GM12878 (cell line): ENCODE data around the gene MAGI2. TPM values are rescaled to one million over a fixed set of nuclear protein-coding genes. Genes with fewer than 3 reads are reported as not detected.

ENCODE experiments used
- ATAC-seq: fragments of 200-7000 bp; cut with Tn5 transposase; 3 replicates; pipeline ENCODE4 v1.9.1; 2020; ENCODE audit warnings: mild to moderate bottlenecking, moderate library complexity
- BruUV-seq: library from RNA; stranded (reverse); fragments of 400-500 nt; replicated peaks from 2 replicates; lab custom pipeline; 2021; lab: Mats Ljungman, UMichigan
- CTCF ChIA-PET: fragments of 300-600 bp; sonication (Branson Sonifier 250); formaldehyde crosslinking; extraction: SDS; loops from one replicate; lab custom pipeline; 2021; ENCODE audit warnings: inconsistent platforms; lab: Yijun Ruan, JAX
- POLR2A ChIA-PET: fragments of 350-600 bp; formaldehyde crosslinking; extraction: SDS; loops from one replicate; lab custom pipeline; 2021; ENCODE audit warnings: inconsistent platforms; lab: Charles Lee
- RAD21 ChIA-PET: fragments of 300-600 bp; sonication (Branson Sonifier 250); formaldehyde crosslinking; loops from one replicate; lab custom pipeline; 2023; ENCODE audit warnings: antibody characterized with exemption; ENCODE audit not compliant: unreplicated experiment; lab: Charles Lee
- SMC1A ChIA-PET: fragments of 300-600 bp; sonication (Branson Sonifier 250); formaldehyde crosslinking; loops from one replicate; lab custom pipeline; 2023; ENCODE audit not compliant: unreplicated experiment, uncharacterized antibody; lab: Charles Lee
- DNase-seq: peaks from one replicate; pipeline ENCODE4 v3.0.0-alpha.2; 2011; ENCODE audit warnings: low read depth, low spot score
- FAIRE-seq: peaks from 3 replicates; lab custom pipeline; 2011; peaks lifted over from hg19 to GRCh38; lab: Jason Lieb, UNC
- H2AFZ ChIP-seq: 2 replicates; pipeline ENCODE4 v1.6.0; 2011; ENCODE audit warnings: low read depth, low read length, control low read depth; ENCODE audit not compliant: control insufficient read depth
- H3K27ac ChIP-seq: 2 replicates; pipeline ENCODE4 v1.5.1; 2011; ENCODE audit warnings: control low read depth; ENCODE audit not compliant: control insufficient read depth, insufficient read depth
- H3K27me3 ChIP-seq, 2 experiments: replicated peaks in 1 of 2; 2 replicates each; pipeline versions ENCODE4 v1.6.0 to v1.6.1; 2011; ENCODE audit warnings: low read length in 1 of 2; ENCODE audit not compliant: control insufficient read depth in 2 of 2, insufficient read depth in 2 of 2
- H3K36me3 ChIP-seq, 2 experiments: 2 replicates each; pipeline ENCODE4 v1.5.1; 2011; ENCODE audit warnings: low read length in 1 of 2; ENCODE audit not compliant: control insufficient read depth in 2 of 2, insufficient read depth in 2 of 2
- H3K4me1 ChIP-seq: 2 replicates; pipeline ENCODE4 v1.6.1; 2011; ENCODE audit warnings: mild to moderate bottlenecking, low read length, moderate library complexity, mixed read lengths; ENCODE audit not compliant: control insufficient read depth, insufficient read depth
- H3K4me2 ChIP-seq: 2 replicates; pipeline ENCODE4 v1.6.0; 2011; ENCODE audit warnings: control low read depth; ENCODE audit not compliant: control insufficient read depth, insufficient read depth
- H3K4me3 ChIP-seq: fragments of 200-600 bp; sonication (generic); 2 replicates; pipeline ENCODE4 v1.5.1; 2016
- H3K79me2 ChIP-seq: 2 replicates; pipeline ENCODE4 v1.6.0; 2011; ENCODE audit warnings: low read length; ENCODE audit not compliant: control insufficient read depth, insufficient read depth
- H3K9ac ChIP-seq: 2 replicates; pipeline ENCODE4 v1.8.0; 2011; ENCODE audit warnings: low read length, control low read depth, mixed read lengths; ENCODE audit not compliant: control insufficient read depth, insufficient read depth
- H3K9me3 ChIP-seq: replicated peaks from 3 replicates; pipeline ENCODE4 v1.5.1; 2011; ENCODE audit warnings: mild to moderate bottlenecking, low read length; ENCODE audit not compliant: control insufficient read depth, insufficient read depth
- H4K20me1 ChIP-seq: 2 replicates; pipeline ENCODE4 v1.6.0; 2011; ENCODE audit not compliant: control insufficient read depth, insufficient read depth
- BACH1 ChIP-seq: fragments of 450-650 bp; IDR thresholded peaks from 2 replicates; pipeline ENCODE4 v1.6.1; 2017; ENCODE audit warnings: mild to moderate bottlenecking, borderline replicate concordance
- E2F8 ChIP-seq: fragments of 450-650 bp; IDR thresholded peaks from 2 replicates; pipeline ENCODE4 v1.6.1; 2018; ENCODE audit warnings: mild to moderate bottlenecking, low read depth, moderate library complexity; ENCODE audit not compliant: partially characterized antibody
- EED ChIP-seq: sonication (generic); IDR thresholded peaks from 2 replicates; pipeline ENCODE4 v1.6.1; 2016; ENCODE audit warnings: antibody characterized with exemption, low read depth
- EP300 ChIP-seq, 2 experiments: fragments of 150-350 bp in 1 of 2; IDR thresholded peaks; 2 replicates each; pipeline ENCODE4 v1.6.1; 2011 to 2012; ENCODE audit warnings: low read depth in 2 of 2, low read length in 2 of 2, borderline replicate concordance in 1 of 2, improper control_type of control experiment in 1 of 2, inconsistent platforms in 1 of 2; ENCODE audit not compliant: control insufficient read depth in 1 of 2
- HDAC2 ChIP-seq: fragments of 200-600 bp; sonication (generic); IDR thresholded peaks from 2 replicates; pipeline ENCODE4 v1.6.1; 2017
- SIX5 ChIP-seq: IDR thresholded peaks from 2 replicates; pipeline ENCODE4 v1.6.1; 2011; ENCODE audit warnings: mild to moderate bottlenecking, low read depth, low read length, moderate library complexity; ENCODE audit not compliant: severe bottlenecking
- ZBTB33 ChIP-seq: fragments of 450-650 bp; IDR thresholded peaks from 2 replicates; pipeline ENCODE4 v1.6.1; 2017; ENCODE audit warnings: mild to moderate bottlenecking
- WGBS: methylation state at CpG from one replicate; pipeline ENCODE4 v1.1.6; 2016; ENCODE audit warnings: low lambda C conversion rate; ENCODE audit not compliant: insufficient replicate concordance, insufficient coverage; ENCODE audit errors: missing lambda C conversion rate; 5-methylcytosine and 5-hydroxymethylcytosine counted together
- in situ Hi-C: fragments of 300-500 bp; cut with MboI; formaldehyde crosslinking; loops from 9 replicates; pipeline ENCODE4 v1.14.3; 2018; ENCODE audit warnings: mixed read lengths
- intact Hi-C: fragments of 100-400 bp; cut with micrococcal nuclease; formaldehyde crosslinking; loops from one replicate; pipeline ENCODE4 v1.14.2; 2022; ENCODE audit not compliant: unreplicated experiment
- polyA plus RNA-seq, 11 experiments: library from polyadenylated mRNA; depleted of rRNA in 4 of 11; unstranded in 6 of 11; stranded (reverse) in 5 of 11; fragments of >200 nt; fragmentation: Nextera tagmentation in 4 of 11; fragmentation: Illumina TruSeq in 1 of 11; extraction: Ambion mirVana in 4 of 11; extraction: Trizol in 1 of 11; gene quantifications; 1 replicate in 1 of 11; 2 replicates in 10 of 11; pipeline versions ENCODE4 v1.2.1 to v1.2.3, GENCODE V29; 2011 to 2016; ENCODE audit warnings: inconsistent platforms in 2 of 11, missing spikeins in 2 of 11, low read depth in 1 of 11
- total RNA-seq, 4 experiments: library from RNA; depleted of rRNA in 3 of 4; stranded (reverse); fragments of >200 nt in 3 of 4; fragmentation: Illumina TruSeq in 1 of 4; extraction: Trizol in 1 of 4; gene quantifications; 2 replicates each; pipeline versions ENCODE4 v1.2.1 to v1.2.3, GENCODE V29; 2013 to 2021

Gene MAGI2
- total and polyA plus RNA-seq, 10 of the 15 experiments (the other 5 are each of a cell fraction or from before 2014, with no cell fraction given) = 0.01 to 0.31 (median 0.05) TPM; not detected in 2

GRCh38 chr7:78420001-78420400 lies 1033.5 kb downstream of the MAGI2 start (continued):
- TF ChIP-seq ZBTB33 = no peak
- TF ChIP-seq, all 136 proteins: peak for 0

GRCh38 chr7:78417180-78417853 lies 1036.2 kb downstream of the MAGI2 start:
- Histone ChIP-seq H3K27ac (no peak overlapping the region), H3K9ac (no peak overlapping the region), H3K79me2 (no peaks in the 10 kb centered on the region), H3K4me2 (no peak overlapping the region), H2AFZ (no peak overlapping the region), H3K4me3 (no peak overlapping the region), H4K20me1 (no peaks in the 10 kb centered on the region), H3K4me1 (no peaks in the 10 kb centered on the region), H3K36me3 (no peaks in the 10 kb centered on the region), H3K9me3 (no peaks in the 10 kb centered on the region), H3K27me3 (no peaks in the 10 kb centered on the region)
- RAD21 ChIA-PET = no interaction called here
- ATAC-seq (no peak), DNase-seq (no peak), FAIRE-seq (no peak)
- BruUV-seq = no TSS peak
- no peak for TF ChIP-seq EP300 (IDR thresholded peaks at IDR 0.05; ENCODE audit: borderline replicate concordance in 1 of 2, control insufficient read depth in 1 of 2, low read depth in 2 of 2, low read length in 2 of 2)
- TF ChIP-seq HDAC2 = no peak
- no peak for TF ChIP-seq EED
- TF ChIP-seq E2F8 = no peak
- TF ChIP-seq SIX5 = no peak
- TF ChIP-seq BACH1 = no peak
- CTCF ChIA-PET = interaction anchor here (0.6 kb wide), 1 partner anchor 479 kb away, joined by 3 read pairs; no protein-coding TSS in a partner anchor
- in situ Hi-C loops = no loop called here
- POLR2A ChIA-PET = no interaction called here
- SMC1A ChIA-PET = no interaction called here
- 16% methylated on average over 4 of the region's 4 CpGs for WGBS
- intact Hi-C loops = no loop called here
